HEK293 (cell line): ENCODE measurements around the gene NCOA7.
A peak's percentile ranks its signal among the peaks of the same experiment; 100 is the strongest.
"Not testable (repeated sequence)": the region's sequence is repeated elsewhere in the genome, so short reads cannot be mapped to it uniquely, and the experiment has no call there.

Experiments
- CTCF ChIA-PET: fragments of 350-600 bp; formaldehyde crosslinking; extraction: SDS; loops from one replicate; lab custom pipeline; 2021; ENCODE audit warnings: antibody characterized with exemption; lab: Yijun Ruan, JAX
- POLR2A ChIA-PET: fragments of 300-600 bp; formaldehyde crosslinking; extraction: SDS; loops from one replicate; lab custom pipeline; 2020; ENCODE audit warnings: antibody characterized with exemption, inconsistent platforms; lab: Yijun Ruan, JAX
- H3K27ac ChIP-seq: fragments of 200-500 bp; sonication (Bioruptor generic); 2 replicates; pipeline ENCODE4 v1.5.1; 2014; ENCODE audit warnings: low read depth, low read length, control low read depth, inconsistent platforms; ENCODE audit errors: extremely low read depth
- H3K36me3 ChIP-seq, 2 experiments: fragments of 200-500 bp in 1 of 2; sonication (Bioruptor generic) in 1 of 2; 1 replicate in 1 of 2; 2 replicates in 1 of 2; pipeline ENCODE4 v1.5.1; 2014 to 2017; ENCODE audit warnings: inconsistent platforms in 2 of 2, low read length in 2 of 2; ENCODE audit not compliant: control insufficient read depth in 2 of 2, insufficient read depth in 1 of 2
- H3K4me1 ChIP-seq: fragments of 200-500 bp; sonication (Bioruptor generic); 2 replicates; pipeline ENCODE4 v1.5.1; 2014; ENCODE audit warnings: mild to moderate bottlenecking, low read length, inconsistent platforms; ENCODE audit not compliant: control insufficient read depth, insufficient read depth
- H3K4me3 ChIP-seq: 2 replicates; pipeline ENCODE4 v1.5.1; 2011; ENCODE audit warnings: low read depth, mild to moderate bottlenecking, control low read depth, low read length, moderate library complexity
- H3K9me3 ChIP-seq: fragments of 200-500 bp; sonication (Bioruptor generic); 2 replicates; pipeline ENCODE4 v1.5.1; 2014; ENCODE audit warnings: low read depth, low read length, inconsistent platforms; ENCODE audit not compliant: control insufficient read depth, insufficient read depth
- MZF1 ChIP-seq: fragments of 450-650 bp; formaldehyde crosslinking; IDR thresholded peaks from 2 replicates; pipeline ENCODE4 v1.5.1; 2017; ENCODE audit warnings: missing biosample characterization, missing genetic modification characterization, borderline replicate concordance
- SETDB1 ChIP-seq: IDR thresholded peaks from one replicate; pipeline ENCODE4 v1.6.1; 2017; ENCODE audit warnings: mild to moderate bottlenecking, low read length, moderate library complexity, mixed read lengths; ENCODE audit not compliant: insufficient read length
- YY1 ChIP-seq: fragments of 450-650 bp; formaldehyde crosslinking; IDR thresholded peaks from 2 replicates; pipeline ENCODE4 v1.5.1; 2018; ENCODE audit warnings: missing biosample characterization, missing genetic modification characterization
- ZFP41 ChIP-seq: fragments of 450-650 bp; formaldehyde crosslinking; IDR thresholded peaks from 2 replicates; pipeline ENCODE4 v1.5.1; 2016; ENCODE audit warnings: missing biosample characterization, missing genetic modification characterization, borderline replicate concordance
- ZNF274 ChIP-seq, 2 experiments: fragments of 200-500 bp in 1 of 2; fragments of 450-650 bp in 1 of 2; sonication (Bioruptor generic) in 1 of 2; formaldehyde crosslinking in 1 of 2; IDR thresholded peaks; 2 replicates each; pipeline versions ENCODE4 v1.5.1 to v1.6.1; 2014 to 2016; ENCODE audit warnings: borderline replicate concordance in 1 of 2, inconsistent platforms in 1 of 2, low read length in 1 of 2, missing biosample characterization in 1 of 2, missing genetic modification characterization in 1 of 2
- ZNF324 ChIP-seq: fragments of 450-650 bp; formaldehyde crosslinking; IDR thresholded peaks from 2 replicates; pipeline ENCODE4 v1.5.1; 2016; ENCODE audit warnings: missing biosample characterization, missing genetic modification characterization
- ZNF37A ChIP-seq: fragments of 450-650 bp; IDR thresholded peaks from 2 replicates; pipeline ENCODE4 v1.5.1; 2018; ENCODE audit warnings: missing biosample characterization, missing genetic modification characterization
- ZNF610 ChIP-seq: fragments of 450-650 bp; formaldehyde crosslinking; IDR thresholded peaks from 2 replicates; pipeline ENCODE4 v1.5.1; 2016; ENCODE audit warnings: missing biosample characterization, missing genetic modification characterization, borderline replicate concordance
- ZNF624 ChIP-seq: fragments of 450-650 bp; formaldehyde crosslinking; IDR thresholded peaks from 2 replicates; pipeline ENCODE4 v1.5.1; 2017; ENCODE audit warnings: missing biosample characterization, missing genetic modification characterization
- ZNF629 ChIP-seq: fragments of 450-650 bp; formaldehyde crosslinking; IDR thresholded peaks from 2 replicates; pipeline ENCODE4 v1.5.1; 2017; ENCODE audit warnings: missing biosample characterization, missing genetic modification characterization
- ZNF768 ChIP-seq: fragments of 450-650 bp; formaldehyde crosslinking; IDR thresholded peaks from 2 replicates; pipeline ENCODE4 v1.5.1; 2018; ENCODE audit warnings: missing biosample characterization, mild to moderate bottlenecking, missing genetic modification characterization
- ZNF776 ChIP-seq: fragments of 450-650 bp; formaldehyde crosslinking; IDR thresholded peaks from 2 replicates; pipeline ENCODE4 v1.5.0; 2017; ENCODE audit warnings: missing biosample characterization, missing genetic modification characterization, borderline replicate concordance
- ZNF837 ChIP-seq: fragments of 450-650 bp; formaldehyde crosslinking; IDR thresholded peaks from 2 replicates; pipeline ENCODE4 v1.5.1; 2016; ENCODE audit warnings: missing biosample characterization, missing genetic modification characterization
- ZNF843 ChIP-seq: fragments of 450-650 bp; formaldehyde crosslinking; IDR thresholded peaks from 2 replicates; pipeline ENCODE4 v1.5.1; 2016; ENCODE audit warnings: missing biosample characterization, missing genetic modification characterization
- TF ChIP-seq, protein P1 (sequence below): fragments of 450-650 bp; formaldehyde crosslinking; IDR thresholded peaks from 2 replicates; pipeline ENCODE4 v1.5.1; 2016; ENCODE audit warnings: missing biosample characterization, missing genetic modification characterization
- TF ChIP-seq, protein P2 (sequence below): fragments of 450-650 bp; formaldehyde crosslinking; IDR thresholded peaks from 2 replicates; pipeline ENCODE4 v1.5.1; 2017; ENCODE audit warnings: missing biosample characterization, missing genetic modification characterization
- TF ChIP-seq, protein P3 (sequence below): fragments of 450-650 bp; formaldehyde crosslinking; IDR thresholded peaks from 2 replicates; pipeline ENCODE4 v1.5.1; 2016; ENCODE audit warnings: missing biosample characterization, missing genetic modification characterization
- TF ChIP-seq, protein P4 (sequence below): fragments of 450-650 bp; formaldehyde crosslinking; IDR thresholded peaks from 2 replicates; pipeline ENCODE4 v1.5.0; 2017; ENCODE audit warnings: missing biosample characterization, missing genetic modification characterization, borderline replicate concordance

NCOA7 gene

DNA sequence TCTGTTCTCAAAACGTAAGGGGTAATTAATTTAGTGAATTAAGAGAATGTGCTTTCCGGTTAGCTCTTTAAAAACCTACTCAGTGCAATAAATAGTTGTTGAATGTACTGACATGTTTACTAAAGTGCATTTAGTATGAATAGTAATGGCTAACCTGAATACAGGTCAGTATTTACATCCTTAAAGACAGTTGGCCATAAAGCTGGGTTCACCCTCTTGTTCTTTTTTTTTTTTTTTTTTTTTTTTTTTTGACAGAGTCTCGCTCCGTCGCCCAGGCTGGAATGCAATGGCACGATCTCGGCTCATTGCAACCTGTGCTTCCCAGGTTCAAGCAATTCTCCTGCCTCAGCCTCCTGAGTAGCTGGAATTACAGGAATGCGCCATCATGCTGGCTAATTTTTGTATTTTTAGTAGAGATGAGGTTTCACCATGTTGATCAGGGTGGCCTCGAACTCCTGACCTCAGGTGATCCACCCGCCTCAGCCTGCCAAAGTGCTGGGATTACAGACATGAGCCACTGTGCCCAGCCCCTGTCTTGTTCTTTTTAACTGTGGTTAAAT lies 14.2 kb downstream of the NCOA7 start:
- H3K4me1 ChIP-seq, H3K9me3 ChIP-seq, H3K36me3 ChIP-seq, H3K27ac ChIP-seq, H3K4me3 ChIP-seq: not testable (repeated sequence)
- ChIA-PET CTCF (interaction anchor here (0.6 to 1.6 kb wide), 4 partner anchors 10 to 299 kb away, joined by 3 to 6 read pairs (median 4); no protein-coding TSS in a partner anchor), POLR2A (interaction anchor here (1.0 kb wide), 1 partner anchor 14 kb away, joined by 5 read pairs; no protein-coding TSS in a partner anchor)
- TF ChIP-seq, protein P1, sequence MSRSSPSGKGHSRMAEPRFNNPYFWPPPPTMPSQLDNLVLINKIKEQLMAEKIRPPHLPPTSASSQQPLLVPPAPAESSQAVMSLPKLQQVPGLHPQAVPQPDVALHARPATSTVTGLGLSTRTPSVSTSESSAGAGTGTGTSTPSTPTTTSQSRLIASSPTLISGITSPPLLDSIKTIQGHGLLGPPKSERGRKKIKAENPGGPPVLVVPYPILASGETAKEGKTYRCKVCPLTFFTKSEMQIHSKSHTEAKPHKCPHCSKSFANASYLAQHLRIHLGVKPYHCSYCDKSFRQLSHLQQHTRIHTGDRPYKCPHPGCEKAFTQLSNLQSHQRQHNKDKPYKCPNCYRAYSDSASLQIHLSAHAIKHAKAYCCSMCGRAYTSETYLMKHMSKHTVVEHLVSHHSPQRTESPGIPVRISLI (tag by site-specific recombination) = peak; percentile 89

DNA sequence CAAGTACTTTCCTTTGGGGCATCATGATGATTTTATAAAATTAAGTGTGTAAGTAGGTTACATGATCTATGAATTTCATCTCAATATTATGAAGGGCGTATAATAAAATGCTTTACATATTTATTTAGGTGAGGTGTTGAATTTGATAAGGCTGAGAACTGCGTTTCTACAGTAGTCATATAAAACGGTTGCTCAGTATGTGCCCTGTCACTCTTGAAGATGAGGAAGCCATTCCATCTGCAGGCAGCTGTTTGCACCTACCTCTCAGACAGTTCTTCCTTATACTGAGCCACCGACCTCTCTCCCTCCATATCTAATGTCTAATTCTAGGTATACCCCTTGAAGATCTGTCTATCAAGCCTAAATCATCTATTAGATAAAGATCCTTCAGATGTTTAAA lies 16.1 kb downstream of the NCOA7 start:
- CTCF ChIA-PET = interaction anchor here (0.6 to 1.7 kb wide), 2 partner anchors 157 to 167 kb away, joined by 3 to 7 read pairs; no protein-coding TSS in a partner anchor
- H3K36me3 ChIP-seq = no peaks in the 10 kb centered on the region
- TF ChIP-seq MZF1 (tag by site-specific recombination) = no peak
- TF ChIP-seq ZNF37A (tag by site-specific recombination) = no peak
- TF ChIP-seq ZNF610 (tag by site-specific recombination) = no peak
- no peak for TF ChIP-seq ZNF629 (tag by site-specific recombination)
- no peak for TF ChIP-seq ZNF274 (IDR thresholded peaks at IDR 0.05; ENCODE audit: low read length)
- TF ChIP-seq ZNF274 (tag by site-specific recombination; IDR thresholded peaks at IDR 0.05; ENCODE audit: borderline replicate concordance) = no peak
- TF ChIP-seq ZNF768 (tag by site-specific recombination) = no peak
- no peak for TF ChIP-seq ZNF843 (tag by site-specific recombination)
- TF ChIP-seq ZNF776 (tag by site-specific recombination) = no peak
- TF ChIP-seq YY1 (tag by site-specific recombination) = no peak
- no peak for TF ChIP-seq SETDB1
- TF ChIP-seq, protein P2, sequence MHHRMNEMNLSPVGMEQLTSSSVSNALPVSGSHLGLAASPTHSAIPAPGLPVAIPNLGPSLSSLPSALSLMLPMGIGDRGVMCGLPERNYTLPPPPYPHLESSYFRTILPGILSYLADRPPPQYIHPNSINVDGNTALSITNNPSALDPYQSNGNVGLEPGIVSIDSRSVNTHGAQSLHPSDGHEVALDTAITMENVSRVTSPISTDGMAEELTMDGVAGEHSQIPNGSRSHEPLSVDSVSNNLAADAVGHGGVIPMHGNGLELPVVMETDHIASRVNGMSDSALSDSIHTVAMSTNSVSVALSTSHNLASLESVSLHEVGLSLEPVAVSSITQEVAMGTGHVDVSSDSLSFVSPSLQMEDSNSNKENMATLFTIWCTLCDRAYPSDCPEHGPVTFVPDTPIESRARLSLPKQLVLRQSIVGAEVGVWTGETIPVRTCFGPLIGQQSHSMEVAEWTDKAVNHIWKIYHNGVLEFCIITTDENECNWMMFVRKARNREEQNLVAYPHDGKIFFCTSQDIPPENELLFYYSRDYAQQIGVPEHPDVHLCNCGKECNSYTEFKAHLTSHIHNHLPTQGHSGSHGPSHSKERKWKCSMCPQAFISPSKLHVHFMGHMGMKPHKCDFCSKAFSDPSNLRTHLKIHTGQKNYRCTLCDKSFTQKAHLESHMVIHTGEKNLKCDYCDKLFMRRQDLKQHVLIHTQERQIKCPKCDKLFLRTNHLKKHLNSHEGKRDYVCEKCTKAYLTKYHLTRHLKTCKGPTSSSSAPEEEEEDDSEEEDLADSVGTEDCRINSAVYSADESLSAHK (tag by site-specific recombination) = no peak
- TF ChIP-seq, protein P3, sequence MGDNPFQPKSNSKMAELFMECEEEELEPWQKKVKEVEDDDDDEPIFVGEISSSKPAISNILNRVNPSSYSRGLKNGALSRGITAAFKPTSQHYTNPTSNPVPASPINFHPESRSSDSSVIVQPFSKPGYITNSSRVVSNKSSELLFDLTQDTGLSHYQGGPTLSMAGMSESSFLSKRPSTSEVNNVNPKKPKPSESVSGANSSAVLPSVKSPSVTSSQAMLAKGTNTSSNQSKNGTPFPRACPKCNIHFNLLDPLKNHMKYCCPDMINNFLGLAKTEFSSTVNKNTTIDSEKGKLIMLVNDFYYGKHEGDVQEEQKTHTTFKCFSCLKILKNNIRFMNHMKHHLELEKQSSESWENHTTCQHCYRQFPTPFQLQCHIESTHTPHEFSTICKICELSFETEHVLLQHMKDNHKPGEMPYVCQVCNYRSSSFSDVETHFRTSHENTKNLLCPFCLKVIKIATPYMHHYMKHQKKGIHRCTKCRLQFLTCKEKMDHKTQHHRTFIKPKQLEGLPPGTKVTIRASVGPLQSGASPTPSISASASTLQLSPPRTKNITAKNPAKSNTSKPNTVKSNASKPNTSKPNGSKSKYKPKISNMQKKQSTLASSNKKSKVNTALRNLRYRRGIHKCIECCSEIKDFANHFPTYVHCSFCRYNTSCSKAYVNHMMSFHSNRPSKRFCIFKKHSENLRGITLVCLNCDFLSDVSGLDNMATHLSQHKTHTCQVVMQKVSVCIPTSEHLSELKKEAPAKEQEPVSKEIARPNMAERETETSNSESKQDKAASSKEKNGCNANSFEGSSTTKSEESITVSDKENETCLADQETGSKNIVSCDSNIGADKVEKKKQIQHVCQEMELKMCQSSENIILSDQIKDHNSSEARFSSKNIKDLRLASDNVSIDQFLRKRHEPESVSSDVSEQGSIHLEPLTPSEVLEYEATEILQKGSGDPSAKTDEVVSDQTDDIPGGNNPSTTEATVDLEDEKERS (tag by site-specific recombination) = no peak
- TF ChIP-seq ZNF837 (tag by site-specific recombination) = no peak
- no peak for TF ChIP-seq ZNF624 (tag by site-specific recombination)
- TF ChIP-seq, protein P4, sequence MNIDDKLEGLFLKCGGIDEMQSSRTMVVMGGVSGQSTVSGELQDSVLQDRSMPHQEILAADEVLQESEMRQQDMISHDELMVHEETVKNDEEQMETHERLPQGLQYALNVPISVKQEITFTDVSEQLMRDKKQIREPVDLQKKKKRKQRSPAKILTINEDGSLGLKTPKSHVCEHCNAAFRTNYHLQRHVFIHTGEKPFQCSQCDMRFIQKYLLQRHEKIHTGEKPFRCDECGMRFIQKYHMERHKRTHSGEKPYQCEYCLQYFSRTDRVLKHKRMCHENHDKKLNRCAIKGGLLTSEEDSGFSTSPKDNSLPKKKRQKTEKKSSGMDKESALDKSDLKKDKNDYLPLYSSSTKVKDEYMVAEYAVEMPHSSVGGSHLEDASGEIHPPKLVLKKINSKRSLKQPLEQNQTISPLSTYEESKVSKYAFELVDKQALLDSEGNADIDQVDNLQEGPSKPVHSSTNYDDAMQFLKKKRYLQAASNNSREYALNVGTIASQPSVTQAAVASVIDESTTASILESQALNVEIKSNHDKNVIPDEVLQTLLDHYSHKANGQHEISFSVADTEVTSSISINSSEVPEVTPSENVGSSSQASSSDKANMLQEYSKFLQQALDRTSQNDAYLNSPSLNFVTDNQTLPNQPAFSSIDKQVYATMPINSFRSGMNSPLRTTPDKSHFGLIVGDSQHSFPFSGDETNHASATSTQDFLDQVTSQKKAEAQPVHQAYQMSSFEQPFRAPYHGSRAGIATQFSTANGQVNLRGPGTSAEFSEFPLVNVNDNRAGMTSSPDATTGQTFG = no peak
- no peak for TF ChIP-seq ZNF324 (tag by site-specific recombination)
- no peak for TF ChIP-seq ZFP41 (tag by site-specific recombination)

More for the DNA sequence above, 16.1 kb downstream of the NCOA7 start:
- H3K4me1 ChIP-seq = peaks cover 14% of the 10 kb centered on the region
- no peak overlapping the region for H3K27ac ChIP-seq
- H3K4me3 ChIP-seq = no peak overlapping the region
- no peaks in the 10 kb centered on the region for H3K9me3 ChIP-seq
- POLR2A ChIA-PET = interaction anchor here (2.4 kb wide), 1 partner anchor 16 kb away, joined by 9 read pairs; the partner anchor contains the start of gene NCOA7
